Endothelial cell of umbilical vein (primary cell): ENCODE measurements around the gene CNTN1. TPM values are rescaled to one million over a fixed set of nuclear protein-coding genes. Genes with fewer than 3 reads are reported as not detected.

ENCODE experiments used
- BruUV-seq: library from RNA; stranded (reverse); fragments of 400-500 nt; replicated peaks from 2 replicates; lab custom pipeline; 2021; lab: Mats Ljungman, UMichigan
- CTCF ChIA-PET: fragments of 300-600, 350-600 bp; sonication (Branson Sonifier 250); formaldehyde crosslinking; loops from one replicate; lab custom pipeline; 2021; ENCODE audit warnings: antibody characterized with exemption, inconsistent platforms; lab: Charles Lee
- POLR2A ChIA-PET: fragments of 300-600, 350-600 bp; sonication (Branson Sonifier 250); formaldehyde crosslinking; loops from one replicate; lab custom pipeline; 2021; ENCODE audit warnings: antibody characterized with exemption, inconsistent platforms; lab: Charles Lee
- DNase-seq: peaks from one replicate; pipeline ENCODE4 v3.0.0-alpha.2; 2011; ENCODE audit warnings: low read depth, low spot score
- FAIRE-seq: peaks from 2 replicates; lab custom pipeline; 2011; peaks lifted over from hg19 to GRCh38; lab: Jason Lieb, UNC
- H2AFZ ChIP-seq: 2 replicates; pipeline ENCODE4 v1.6.0; 2012; ENCODE audit warnings: low read depth, low read length, control low read depth, inconsistent platforms
- H3K27ac ChIP-seq: 2 replicates; pipeline ENCODE4 v1.5.1; 2011; ENCODE audit warnings: low read depth, mild to moderate bottlenecking, control low read depth, low read length, moderate library complexity; ENCODE audit not compliant: insufficient read depth
- H3K27me3 ChIP-seq, 2 experiments: 2 replicates each; pipeline versions ENCODE4 v1.6.0 to v1.6.1; 2011; ENCODE audit warnings: low read length in 2 of 2, mixed read lengths in 1 of 2; ENCODE audit not compliant: control insufficient read depth in 2 of 2, insufficient read depth in 2 of 2
- H3K36me3 ChIP-seq, 2 experiments: 2 replicates in 1 of 2; 3 replicates in 1 of 2; pipeline ENCODE4 v1.5.1; 2011; ENCODE audit warnings: low read length in 2 of 2, mild to moderate bottlenecking in 1 of 2, moderate library complexity in 1 of 2; ENCODE audit not compliant: control insufficient read depth in 2 of 2, insufficient read depth in 2 of 2; ENCODE audit errors: extremely low read depth in 1 of 2
- H3K4me1 ChIP-seq: 3 replicates; pipeline ENCODE4 v1.5.1; 2011; ENCODE audit warnings: mild to moderate bottlenecking, low read length; ENCODE audit not compliant: control insufficient read depth, insufficient read depth; ENCODE audit errors: extremely low read depth
- H3K4me2 ChIP-seq: 2 replicates; pipeline ENCODE4 v1.6.1; 2011; ENCODE audit warnings: low read length, control low read depth, mixed read lengths; ENCODE audit not compliant: insufficient read depth
- H3K4me3 ChIP-seq, 3 experiments: fragments of 200-600 bp in 1 of 3; sonication (generic), shearing (Covaris generic) in 1 of 3; replicated peaks in 1 of 3; 2 replicates each; pipeline ENCODE4 v1.5.1; 2011 to 2016; ENCODE audit warnings: control low read depth in 3 of 3, low read length in 3 of 3, mild to moderate bottlenecking in 2 of 3, inconsistent platforms in 1 of 3, low read depth in 1 of 3, moderate library complexity in 1 of 3; ENCODE audit not compliant: insufficient read depth in 1 of 3
- H3K79me2 ChIP-seq: 2 replicates; pipeline ENCODE4 v1.6.0; 2012; ENCODE audit warnings: low read length, inconsistent platforms; ENCODE audit not compliant: control insufficient read depth, insufficient read depth
- H3K9ac ChIP-seq: replicated peaks from 2 replicates; pipeline ENCODE3; 2011; ENCODE audit warnings: low read length, control low read depth; ENCODE audit not compliant: insufficient read depth; ENCODE audit errors: extremely low read depth
- H3K9me1 ChIP-seq: replicated peaks from 3 replicates; pipeline ENCODE4 v1.6.0; 2011; ENCODE audit warnings: mild to moderate bottlenecking, low read length; ENCODE audit not compliant: control insufficient read depth, insufficient read depth; ENCODE audit errors: extremely low read depth
- H3K9me3 ChIP-seq: replicated peaks from 2 replicates; pipeline ENCODE4 v1.5.1; 2012; ENCODE audit warnings: low read length, inconsistent platforms; ENCODE audit not compliant: control insufficient read depth, insufficient read depth
- H4K20me1 ChIP-seq: replicated peaks from 2 replicates; pipeline ENCODE3; 2011; ENCODE audit warnings: mild to moderate bottlenecking, low read length; ENCODE audit not compliant: control insufficient read depth, insufficient read depth; ENCODE audit errors: extremely low read depth
- EZH2 ChIP-seq: IDR thresholded peaks from 2 replicates; pipeline ENCODE4 v1.6.1; 2012; ENCODE audit warnings: borderline replicate concordance, low read depth, mild to moderate bottlenecking, moderate library complexity, low read length, inconsistent platforms; ENCODE audit not compliant: severe bottlenecking
- FOS ChIP-seq: IDR thresholded peaks from 2 replicates; pipeline ENCODE4 v1.6.1; 2011; ENCODE audit warnings: mild to moderate bottlenecking, low read length, moderate library complexity, borderline replicate concordance; ENCODE audit not compliant: insufficient read depth
- GATA2 ChIP-seq: IDR thresholded peaks from 2 replicates; pipeline ENCODE4 v1.7.0; 2011; ENCODE audit warnings: low read depth, mild to moderate bottlenecking, moderate library complexity, mixed read lengths, low read length; ENCODE audit not compliant: insufficient read length, insufficient read depth
- JUN ChIP-seq: IDR thresholded peaks from 2 replicates; pipeline ENCODE4 v1.6.1; 2011; ENCODE audit warnings: borderline replicate concordance, low read depth; ENCODE audit not compliant: insufficient read length, insufficient read depth
- MAX ChIP-seq: IDR thresholded peaks from 2 replicates; pipeline ENCODE4 v1.6.1; 2011; ENCODE audit not compliant: insufficient read depth, insufficient read length
- MYC ChIP-seq: IDR thresholded peaks from one replicate; pipeline ENCODE4 v1.6.1; 2011; ENCODE audit warnings: mild to moderate bottlenecking, low read depth, low read length
- POLR2A ChIP-seq: IDR thresholded peaks from 2 replicates; pipeline ENCODE4 v1.6.1; 2012; ENCODE audit warnings: low read depth, mild to moderate bottlenecking, control low read depth, low read length
- POLR2AphosphoS5 ChIP-seq: IDR thresholded peaks from 2 replicates; pipeline ENCODE4 v1.6.1; 2012; ENCODE audit warnings: low read depth, mild to moderate bottlenecking, control low read depth, low read length, moderate library complexity; ENCODE audit not compliant: insufficient read depth
- dilution Hi-C: fragments of 300-500 bp; cut with MboI; formaldehyde crosslinking; loops from one replicate; pipeline ENCODE4 v1.15.0; 2019; ENCODE audit warnings: low sequenced_read_pairs; ENCODE audit not compliant: extremely low pct_ligation_motif_present
- intact Hi-C: fragments of 100-400 bp; cut with micrococcal nuclease; formaldehyde crosslinking; loops from one replicate; pipeline ENCODE4 v1.10.0; 2022
- polyA plus RNA-seq, 4 experiments: library from polyadenylated mRNA; depleted of rRNA in 3 of 4; stranded (reverse) in 3 of 4; unstranded in 1 of 4; fragments of >200 nt; gene quantifications; 2 replicates each; pipeline versions ENCODE4 v1.2.1 to v1.2.3, GENCODE V29; 2011 to 2012; ENCODE audit warnings: missing spikeins in 1 of 4
- total RNA-seq: library from RNA; stranded (reverse); gene quantifications from 2 replicates; pipeline ENCODE4 v1.2.3, GENCODE V29; 2021
- TF ChIP-seq, protein P1 (sequence below), 2 donors: IDR thresholded peaks; 1 replicate in 1 of 2; 2 replicates in 1 of 2; pipeline ENCODE4 v1.5.1; 2011; ENCODE audit warnings: low read length in 2 of 2, mild to moderate bottlenecking in 2 of 2, moderate library complexity in 2 of 2, control low read depth in 1 of 2, inconsistent platforms in 1 of 2, low read depth in 1 of 2; ENCODE audit not compliant: insufficient read depth in 1 of 2; ENCODE audit errors: extremely low read depth in 1 of 2

Gene CNTN1
- total and polyA plus RNA-seq, 2 donors (not counting 3 experiments of a cell fraction or from before 2014, with no cell fraction given): 0.07 TPM; not detected in 1

- Histone ChIP-seq H4K20me1 (no peaks in the 10 kb centered on the region), H2AFZ (no peak overlapping the region), H3K9me1 (no peaks in the 10 kb centered on the region), H3K9me3 (no peaks in the 10 kb centered on the region), H3K9ac (no peak overlapping the region), H3K36me3 (no peaks in the 10 kb centered on the region), H3K79me2 (no peaks in the 10 kb centered on the region), H3K27ac (no peak overlapping the region), H3K4me3 (no peak overlapping the region), H3K4me1 (no peaks in the 10 kb centered on the region), H3K27me3 (no peaks in the 10 kb centered on the region), H3K4me2 (no peak overlapping the region)
- FAIRE-seq: no peak
- TF ChIP-seq, protein P1, sequence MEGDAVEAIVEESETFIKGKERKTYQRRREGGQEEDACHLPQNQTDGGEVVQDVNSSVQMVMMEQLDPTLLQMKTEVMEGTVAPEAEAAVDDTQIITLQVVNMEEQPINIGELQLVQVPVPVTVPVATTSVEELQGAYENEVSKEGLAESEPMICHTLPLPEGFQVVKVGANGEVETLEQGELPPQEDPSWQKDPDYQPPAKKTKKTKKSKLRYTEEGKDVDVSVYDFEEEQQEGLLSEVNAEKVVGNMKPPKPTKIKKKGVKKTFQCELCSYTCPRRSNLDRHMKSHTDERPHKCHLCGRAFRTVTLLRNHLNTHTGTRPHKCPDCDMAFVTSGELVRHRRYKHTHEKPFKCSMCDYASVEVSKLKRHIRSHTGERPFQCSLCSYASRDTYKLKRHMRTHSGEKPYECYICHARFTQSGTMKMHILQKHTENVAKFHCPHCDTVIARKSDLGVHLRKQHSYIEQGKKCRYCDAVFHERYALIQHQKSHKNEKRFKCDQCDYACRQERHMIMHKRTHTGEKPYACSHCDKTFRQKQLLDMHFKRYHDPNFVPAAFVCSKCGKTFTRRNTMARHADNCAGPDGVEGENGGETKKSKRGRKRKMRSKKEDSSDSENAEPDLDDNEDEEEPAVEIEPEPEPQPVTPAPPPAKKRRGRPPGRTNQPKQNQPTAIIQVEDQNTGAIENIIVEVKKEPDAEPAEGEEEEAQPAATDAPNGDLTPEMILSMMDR (IDR thresholded peaks at IDR 0.05; ENCODE audit: extremely low read depth in 1 of 2, insufficient read depth in 1 of 2, low read depth in 1 of 2, low read length in 2 of 2): no peak
- no peak for TF ChIP-seq EZH2
- TF ChIP-seq JUN: no peak
- no peak for TF ChIP-seq POLR2A
- TF ChIP-seq FOS: no peak
- TF ChIP-seq MYC: no peak
- TF ChIP-seq POLR2AphosphoS5: no peak
- TF ChIP-seq MAX: no peak
- TF ChIP-seq GATA2: no peak
- no peak for DNase-seq
- no TSS peak for BruUV-seq
- POLR2A ChIA-PET: no interaction called here
- intact Hi-C loops: no loop called here
- CTCF ChIA-PET: no interaction called here
- dilution Hi-C loops: no loop called here
Measured at GRCh38 chr12:40864891-40865290, 172.7 kb downstream of the CNTN1 start.
